ENCODE measurements around the gene GZMA. TPM values are rescaled to one million over a fixed set of nuclear protein-coding genes. Genes with fewer than 3 reads are reported as not detected.

Gene GZMA
- total RNA-seq, 1 donor from 2014 or later, result 95.1 TPM

GRCh38 chr5:55114061-55114460, 11.6 kb downstream of the GZMA start:
- peaks cover 4% of the 10 kb centered on the region for H3K9me3 Mint-ChIP-seq
- peaks cover 31% of the 10 kb centered on the region for H3K36me3 Mint-ChIP-seq (ENCODE audit: low read depth)
- intact Hi-C loops (cut with micrococcal nuclease), result no loop called here

GRCh38 chr5:55123365-55123764, 20.9 kb downstream of the GZMA start:
- peaks cover 17% of the 10 kb centered on the region for H3K9me3 Mint-ChIP-seq
- H3K36me3 Mint-ChIP-seq (ENCODE audit: low read depth), result peaks cover 20% of the 10 kb centered on the region
- DNase-seq (ENCODE audit: low spot score), result no peak
- no peak overlapping the region for H3K27ac Mint-ChIP-seq
- no peak overlapping the region for H3K4me3 Mint-ChIP-seq (ENCODE audit: low read depth)
- H3K4me1 Mint-ChIP-seq (ENCODE audit: low read depth), result peaks cover 7% of the 10 kb centered on the region
- intact Hi-C loops (cut with micrococcal nuclease), result no loop called here
- peaks cover 10% of the 10 kb centered on the region for H3K27me3 Mint-ChIP-seq (ENCODE audit: low read depth)

More at GRCh38 chr5:55114061-55114460, 11.6 kb downstream of the GZMA start:
- DNase-seq (ENCODE audit: low spot score), result no peak
- Mint-ChIP-seq H3K4me3 (ENCODE audit: low read depth) (no peak overlapping the region), H3K27ac (no peak overlapping the region), H3K27me3 (ENCODE audit: low read depth) (no peaks in the 10 kb centered on the region), H3K4me1 (ENCODE audit: low read depth) (peaks cover 26% of the 10 kb centered on the region)

- peaks cover 41% of the 10 kb centered on the region for H3K36me3 Mint-ChIP-seq (ENCODE audit: low read depth)
- H3K4me3 Mint-ChIP-seq (ENCODE audit: low read depth), result no peak overlapping the region
- peaks cover 41% of the 10 kb centered on the region for H3K4me1 Mint-ChIP-seq (ENCODE audit: low read depth)
- peaks cover 31% of the 10 kb centered on the region for H3K9me3 Mint-ChIP-seq
- intact Hi-C loops (cut with micrococcal nuclease), result loop anchor here (1.0 to 2.0 kb wide), 5 partner anchors 8 to 97 kb away; partner anchors contain the start of gene GZMA
- H3K27me3 Mint-ChIP-seq (ENCODE audit: low read depth), result peaks cover 2% of the 10 kb centered on the region
- peak; percentile 44 for DNase-seq (ENCODE audit: low spot score)
- peak overlapping the region; percentile 39 for H3K27ac Mint-ChIP-seq
Measured at GRCh38 chr5:55134053-55134722, 31.7 kb downstream of the GZMA start.

GRCh38 chr5:55136521-55136920, 34.1 kb downstream of the GZMA start:
- H3K4me3 Mint-ChIP-seq (ENCODE audit: low read depth), result no peak overlapping the region
- DNase-seq (ENCODE audit: low spot score), result no peak
- intact Hi-C loops (cut with micrococcal nuclease), result no loop called here
- H3K27ac Mint-ChIP-seq, result no peak overlapping the region
- H3K27me3 Mint-ChIP-seq (ENCODE audit: low read depth), result peaks cover 2% of the 10 kb centered on the region
- H3K9me3 Mint-ChIP-seq, result peaks cover 12% of the 10 kb centered on the region
- H3K36me3 Mint-ChIP-seq (ENCODE audit: low read depth), result peaks cover 24% of the 10 kb centered on the region
- peaks cover 54% of the 10 kb centered on the region for H3K4me1 Mint-ChIP-seq (ENCODE audit: low read depth)

GRCh38 chr5:55140908-55141665, 38.6 kb downstream of the GZMA start:
- Mint-ChIP-seq H3K27ac (peak overlapping the region; percentile 82), H3K4me1 (ENCODE audit: low read depth) (peaks cover 63% of the 10 kb centered on the region), H3K27me3 (ENCODE audit: low read depth) (peaks cover 6% of the 10 kb centered on the region), H3K9me3 (no peaks in the 10 kb centered on the region), H3K36me3 (ENCODE audit: low read depth) (peaks cover 23% of the 10 kb centered on the region), H3K4me3 (ENCODE audit: low read depth) (no peak overlapping the region)
- no peak for DNase-seq (ENCODE audit: low spot score)
- intact Hi-C loops (cut with micrococcal nuclease), result loop anchor here (1.0 to 5.0 kb wide), 2 partner anchors 104 to 214 kb away; no protein-coding TSS in a partner anchor

GRCh38 chr5:55141945-55142690, 39.7 kb downstream of the GZMA start:
- Mint-ChIP-seq H3K9me3 (no peaks in the 10 kb centered on the region), H3K36me3 (ENCODE audit: low read depth) (peaks cover 23% of the 10 kb centered on the region), H3K4me1 (ENCODE audit: low read depth) (peaks cover 67% of the 10 kb centered on the region), H3K27me3 (ENCODE audit: low read depth) (peaks cover 6% of the 10 kb centered on the region), H3K27ac (peak overlapping the region; percentile 82), H3K4me3 (ENCODE audit: low read depth) (peak overlapping the region; percentile 28)
- intact Hi-C loops (cut with micrococcal nuclease), result loop anchor here (1.0 to 5.0 kb wide), 4 partner anchors 8 to 215 kb away; no protein-coding TSS in a partner anchor
- DNase-seq (ENCODE audit: low spot score), result peak; percentile 14

GRCh38 chr5:55143624-55144023, 41.2 kb downstream of the GZMA start:
- H3K4me1 Mint-ChIP-seq (ENCODE audit: low read depth), result peaks cover 57% of the 10 kb centered on the region

GRCh38 chr5:55146080-55146479, 43.6 kb downstream of the GZMA start:
- H3K27ac Mint-ChIP-seq, result no peak overlapping the region
- H3K27me3 Mint-ChIP-seq (ENCODE audit: low read depth), result peaks cover 22% of the 10 kb centered on the region
- DNase-seq (ENCODE audit: low spot score), result no peak
- H3K4me3 Mint-ChIP-seq (ENCODE audit: low read depth), result no peak overlapping the region
- intact Hi-C loops (cut with micrococcal nuclease), result loop anchor here (1.0 kb wide), 4 partner anchors 44 to 240 kb away; partner anchors contain the start of gene GZMA
- peaks cover 12% of the 10 kb centered on the region for H3K36me3 Mint-ChIP-seq (ENCODE audit: low read depth)
- no peaks in the 10 kb centered on the region for H3K9me3 Mint-ChIP-seq
- peaks cover 52% of the 10 kb centered on the region for H3K4me1 Mint-ChIP-seq (ENCODE audit: low read depth)

More at GRCh38 chr5:55143624-55144023, 41.2 kb downstream of the GZMA start:
- Mint-ChIP-seq H3K9me3 (no peaks in the 10 kb centered on the region), H3K36me3 (ENCODE audit: low read depth) (peaks cover 13% of the 10 kb centered on the region), H3K27me3 (ENCODE audit: low read depth) (peaks cover 9% of the 10 kb centered on the region), H3K27ac (no peak overlapping the region), H3K4me3 (ENCODE audit: low read depth) (no peak overlapping the region)
- intact Hi-C loops (cut with micrococcal nuclease), result loop anchor here (2.0 to 5.0 kb wide), 2 partner anchors 71 to 216 kb away; no protein-coding TSS in a partner anchor
- no peak for DNase-seq (ENCODE audit: low spot score)

- peaks cover 12% of the 10 kb centered on the region for H3K36me3 Mint-ChIP-seq (ENCODE audit: low read depth)
- peaks cover 46% of the 10 kb centered on the region for H3K4me1 Mint-ChIP-seq (ENCODE audit: low read depth)
- peak; percentile 80 for DNase-seq (ENCODE audit: low spot score)
- peaks cover 23% of the 10 kb centered on the region for H3K27me3 Mint-ChIP-seq (ENCODE audit: low read depth)
- H3K4me3 Mint-ChIP-seq (ENCODE audit: low read depth), result peak overlapping the region; percentile 23
- intact Hi-C loops (cut with micrococcal nuclease), result loop anchor here (1.0 kb wide), 4 partner anchors 44 to 240 kb away; partner anchors contain the start of gene GZMA
- no peaks in the 10 kb centered on the region for H3K9me3 Mint-ChIP-seq
- H3K27ac Mint-ChIP-seq, result no peak overlapping the region
Measured at GRCh38 chr5:55146543-55147151, 44.2 kb downstream of the GZMA start.

- H3K9me3 Mint-ChIP-seq, result no peaks in the 10 kb centered on the region
- H3K4me1 Mint-ChIP-seq (ENCODE audit: low read depth), result peaks cover 25% of the 10 kb centered on the region
- no peak overlapping the region for H3K4me3 Mint-ChIP-seq (ENCODE audit: low read depth)
- peaks cover 6% of the 10 kb centered on the region for H3K36me3 Mint-ChIP-seq (ENCODE audit: low read depth)
- no peak for DNase-seq (ENCODE audit: low spot score)
- intact Hi-C loops (cut with micrococcal nuclease), result no loop called here
- peaks cover 37% of the 10 kb centered on the region for H3K27me3 Mint-ChIP-seq (ENCODE audit: low read depth)
- no peak overlapping the region for H3K27ac Mint-ChIP-seq
Measured at GRCh38 chr5:55149308-55149795, 46.9 kb downstream of the GZMA start.

GRCh38 chr5:55151923-55152842, 49.7 kb downstream of the GZMA start:
- intact Hi-C loops (cut with micrococcal nuclease), result no loop called here
- H3K36me3 Mint-ChIP-seq (ENCODE audit: low read depth), result no peaks in the 10 kb centered on the region
- no peak overlapping the region for H3K27ac Mint-ChIP-seq
- peaks cover 9% of the 10 kb centered on the region for H3K4me1 Mint-ChIP-seq (ENCODE audit: low read depth)
- H3K4me3 Mint-ChIP-seq (ENCODE audit: low read depth), result no peak overlapping the region
- H3K9me3 Mint-ChIP-seq, result no peaks in the 10 kb centered on the region
- H3K27me3 Mint-ChIP-seq (ENCODE audit: low read depth), result peaks cover 51% of the 10 kb centered on the region
- DNase-seq (ENCODE audit: low spot score), result no peak
